Chondrocyte (in vitro differentiated cells): ENCODE data around the gene GRB10. TPM values are rescaled to one million over a fixed set of nuclear protein-coding genes. Genes with fewer than 3 reads are reported as not detected.
A peak's percentile ranks its signal among the peaks of the same experiment; 100 is the strongest.

ENCODE experiments used
- DNase-seq: peaks from one replicate; pipeline ENCODE4 v3.0.0; 2021; ENCODE audit warnings: mixed read lengths, low spot score
- H3K27ac Mint-ChIP-seq: one replicate; pipeline ENCODE4 v1.8.0; 2021; ENCODE audit warnings: mild to moderate bottlenecking, moderate library complexity, mixed read lengths; ENCODE audit not compliant: unreplicated experiment
- H3K27me3 Mint-ChIP-seq: 2 replicates; pipeline ENCODE4 v1.8.0; 2021; ENCODE audit warnings: low read depth, mixed read lengths
- H3K36me3 Mint-ChIP-seq: 2 replicates; pipeline ENCODE4 v1.8.0; 2021; ENCODE audit warnings: low read depth, mixed read lengths
- H3K4me1 Mint-ChIP-seq: 2 replicates; pipeline ENCODE4 v1.8.0; 2021; ENCODE audit warnings: low read depth, mild to moderate bottlenecking, mixed read lengths
- H3K4me3 Mint-ChIP-seq: one replicate; pipeline ENCODE4 v1.8.0; 2021; ENCODE audit warnings: mild to moderate bottlenecking, moderate library complexity, mixed read lengths; ENCODE audit not compliant: unreplicated experiment
- H3K9me3 Mint-ChIP-seq: 2 replicates; pipeline ENCODE4 v1.8.0; 2021; ENCODE audit warnings: low read depth, mixed read lengths
- total RNA-seq: library from RNA; stranded (reverse); gene quantifications from 3 replicates; pipeline ENCODE4 v1.2.1, GENCODE V29; 2021
- TF ChIP-seq, protein P1 (sequence below): fragments of 200-600 bp; sonication (generic); IDR thresholded peaks from 2 replicates; pipeline ENCODE4 v1.5.0; 2021; ENCODE audit warnings: antibody characterized with exemption, mild to moderate bottlenecking, moderate library complexity

The GRB10 gene
- total RNA-seq, 1 donor from 2014 or later, result 73.7 TPM

DNA sequence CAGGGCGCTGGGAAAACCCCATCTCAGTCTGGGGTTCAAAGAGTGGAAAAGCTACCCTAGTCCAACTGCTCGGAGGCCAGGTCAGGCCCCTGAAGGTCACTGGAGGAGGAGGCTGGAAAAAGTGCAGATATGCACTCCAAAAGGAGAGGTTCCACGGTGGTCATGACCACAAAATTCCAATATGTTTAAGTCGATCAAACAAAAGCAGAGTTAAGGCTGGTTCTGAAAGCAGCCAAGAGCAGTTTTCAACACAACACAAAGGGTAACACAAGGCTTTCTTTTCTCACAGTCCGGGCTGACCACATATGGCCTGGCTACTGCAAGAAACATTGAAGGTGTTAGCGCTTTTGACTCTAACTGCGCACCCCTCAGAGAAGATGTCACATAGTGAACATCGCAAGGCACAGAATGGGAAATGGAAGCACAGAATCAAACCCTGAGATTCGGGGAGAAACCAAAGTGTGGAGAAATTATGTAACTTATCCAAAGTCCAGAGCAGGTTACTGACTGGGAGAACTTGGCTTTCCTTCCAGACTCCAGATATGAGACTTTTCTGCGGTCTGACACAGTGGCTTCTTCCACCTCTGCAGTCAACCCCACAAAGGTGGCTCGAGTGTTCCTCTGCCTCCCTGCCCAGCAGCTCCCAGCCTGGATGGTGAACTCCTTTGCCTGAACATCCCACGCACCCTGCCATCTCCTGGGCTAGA lies 1.3 kb upstream of the GRB10 start:
- Mint-ChIP-seq H3K27ac (peak overlapping the region; percentile 19), H3K36me3 (peaks cover 3% of the 10 kb centered on the region), H3K27me3 (no peaks in the 10 kb centered on the region), H3K4me1 (peaks cover 58% of the 10 kb centered on the region), H3K4me3 (no peak overlapping the region), H3K9me3 (peaks cover 9% of the 10 kb centered on the region)
- no peak for DNase-seq
- TF ChIP-seq, protein P1, sequence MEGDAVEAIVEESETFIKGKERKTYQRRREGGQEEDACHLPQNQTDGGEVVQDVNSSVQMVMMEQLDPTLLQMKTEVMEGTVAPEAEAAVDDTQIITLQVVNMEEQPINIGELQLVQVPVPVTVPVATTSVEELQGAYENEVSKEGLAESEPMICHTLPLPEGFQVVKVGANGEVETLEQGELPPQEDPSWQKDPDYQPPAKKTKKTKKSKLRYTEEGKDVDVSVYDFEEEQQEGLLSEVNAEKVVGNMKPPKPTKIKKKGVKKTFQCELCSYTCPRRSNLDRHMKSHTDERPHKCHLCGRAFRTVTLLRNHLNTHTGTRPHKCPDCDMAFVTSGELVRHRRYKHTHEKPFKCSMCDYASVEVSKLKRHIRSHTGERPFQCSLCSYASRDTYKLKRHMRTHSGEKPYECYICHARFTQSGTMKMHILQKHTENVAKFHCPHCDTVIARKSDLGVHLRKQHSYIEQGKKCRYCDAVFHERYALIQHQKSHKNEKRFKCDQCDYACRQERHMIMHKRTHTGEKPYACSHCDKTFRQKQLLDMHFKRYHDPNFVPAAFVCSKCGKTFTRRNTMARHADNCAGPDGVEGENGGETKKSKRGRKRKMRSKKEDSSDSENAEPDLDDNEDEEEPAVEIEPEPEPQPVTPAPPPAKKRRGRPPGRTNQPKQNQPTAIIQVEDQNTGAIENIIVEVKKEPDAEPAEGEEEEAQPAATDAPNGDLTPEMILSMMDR, result no peak

DNA sequence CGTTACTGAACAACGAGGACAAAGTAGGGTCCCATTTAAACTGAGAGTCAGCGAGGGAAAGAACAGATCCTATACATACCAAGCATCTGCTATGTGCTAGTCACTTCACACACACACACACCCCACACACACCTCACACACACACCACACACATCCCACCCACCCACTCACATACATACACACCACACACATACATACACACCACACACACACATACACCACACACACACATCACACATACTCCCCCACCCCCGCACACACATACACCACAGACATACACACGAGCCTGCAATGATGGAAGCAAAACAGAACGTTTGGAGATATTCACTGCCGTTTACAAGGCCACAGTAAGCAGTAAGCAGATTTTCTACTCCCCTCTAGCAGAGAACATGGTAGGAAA lies 607 bp upstream of the GRB10 start:
- DNase-seq, result no peak
- Mint-ChIP-seq H3K9me3 (peaks cover 6% of the 10 kb centered on the region), H3K4me3 (peak overlapping the region; percentile 73), H3K36me3 (peaks cover 2% of the 10 kb centered on the region), H3K4me1 (peaks cover 60% of the 10 kb centered on the region), H3K27ac (peak overlapping the region; percentile 30), H3K27me3 (no peaks in the 10 kb centered on the region)
- TF ChIP-seq, protein P1, result no peak

DNA sequence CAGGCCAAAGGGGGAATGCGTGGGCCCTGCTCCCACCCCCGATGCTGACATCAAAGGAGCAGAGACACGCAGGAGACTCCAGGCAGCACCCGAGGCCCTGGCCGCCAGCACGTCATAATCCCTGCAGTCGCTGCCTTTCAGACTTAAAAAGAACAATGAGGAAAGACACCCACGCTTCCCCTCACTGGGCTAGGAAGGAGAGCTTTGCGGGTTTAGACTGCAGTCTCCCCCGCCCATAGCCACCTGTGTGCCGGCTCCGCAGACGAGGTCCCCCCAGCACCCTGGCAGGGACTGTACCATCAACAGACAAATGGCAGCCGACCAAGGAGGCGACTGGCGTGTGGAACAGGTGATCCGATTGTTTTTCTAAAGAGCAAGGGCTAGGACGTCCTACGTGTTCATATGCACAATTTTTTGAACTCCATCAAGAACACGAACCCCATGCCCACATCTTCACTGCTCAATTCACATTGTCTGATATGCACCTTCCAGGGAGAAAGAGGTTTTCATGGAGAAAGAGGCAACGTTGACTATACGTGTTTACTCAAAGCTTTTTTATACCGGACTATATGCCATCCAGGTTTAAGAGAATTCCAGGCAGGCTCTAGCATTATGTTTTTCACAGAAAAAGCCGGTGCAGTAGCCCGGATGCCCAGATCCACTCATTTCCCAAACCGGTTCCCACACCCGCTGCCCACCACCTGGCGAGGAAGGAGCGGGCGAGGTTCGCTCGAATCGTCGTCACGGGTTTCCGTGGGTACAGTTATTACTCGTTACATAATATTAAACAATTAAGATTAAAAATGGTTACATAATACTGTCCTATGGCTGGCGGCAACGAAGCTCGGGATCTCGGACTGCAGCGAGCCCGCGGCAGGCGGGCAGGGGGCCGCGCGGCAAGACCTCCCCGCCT lies 1.1 kb downstream of the GRB10 start:
- Mint-ChIP-seq H3K36me3 (no peaks in the 10 kb centered on the region), H3K27me3 (no peaks in the 10 kb centered on the region), H3K27ac (no peak overlapping the region), H3K4me3 (peak overlapping the region; percentile 38), H3K4me1 (peaks cover 55% of the 10 kb centered on the region), H3K9me3 (peaks cover under 1% of the 10 kb centered on the region)
- DNase-seq, result no peak
- TF ChIP-seq, protein P1, result no peak

DNA sequence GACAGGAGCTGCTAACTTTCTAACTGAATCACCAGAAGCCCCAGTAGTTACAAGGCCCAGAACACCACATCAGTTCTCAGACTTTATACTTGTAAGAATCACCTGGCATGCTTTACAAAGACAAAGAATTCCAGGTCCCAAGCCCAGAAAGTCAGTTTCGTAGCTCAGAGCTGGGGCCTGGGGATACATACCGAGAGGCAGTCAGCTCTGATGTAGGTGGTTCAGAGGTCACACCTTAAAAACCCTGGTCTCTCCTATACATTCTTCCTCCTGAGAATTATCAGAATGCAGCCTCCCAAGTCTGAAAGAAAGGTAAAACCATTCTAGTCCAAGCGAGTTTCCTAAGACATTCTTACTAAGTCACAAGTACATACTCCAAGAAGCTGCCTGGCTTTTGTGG lies 2.3 kb downstream of the GRB10 start:
- Mint-ChIP-seq H3K36me3 (no peaks in the 10 kb centered on the region), H3K9me3 (no peaks in the 10 kb centered on the region), H3K27ac (no peak overlapping the region), H3K4me3 (no peak overlapping the region), H3K4me1 (peaks cover 46% of the 10 kb centered on the region), H3K27me3 (no peaks in the 10 kb centered on the region)
- DNase-seq, result no peak
- TF ChIP-seq, protein P1, result no peak

DNA sequence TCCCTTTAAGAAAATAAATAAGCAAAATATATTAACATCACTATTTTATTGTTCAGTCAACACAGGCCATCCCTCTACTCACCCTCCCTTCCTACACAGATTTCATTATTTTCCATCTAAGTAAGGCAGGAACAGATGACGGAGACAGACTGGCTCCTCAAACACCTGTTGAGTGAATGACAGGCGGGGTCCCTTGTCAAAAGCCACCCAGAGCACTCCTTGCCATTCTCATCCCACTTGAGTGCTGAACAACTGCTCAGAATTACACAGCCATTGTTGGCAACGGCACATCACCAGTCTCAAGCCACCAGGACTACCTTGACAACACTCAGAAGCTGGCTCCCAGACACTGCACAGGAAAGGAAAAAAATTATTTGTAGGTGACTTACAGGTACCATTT lies 3.3 kb downstream of the GRB10 start:
- no peak overlapping the region for H3K4me3 Mint-ChIP-seq
- no peaks in the 10 kb centered on the region for H3K36me3 Mint-ChIP-seq
- H3K27me3 Mint-ChIP-seq, result no peaks in the 10 kb centered on the region
- H3K9me3 Mint-ChIP-seq, result no peaks in the 10 kb centered on the region
- peak overlapping the region; percentile 5 for H3K27ac Mint-ChIP-seq
- no peak for DNase-seq
- TF ChIP-seq, protein P1, result no peak
- H3K4me1 Mint-ChIP-seq, result peaks cover 42% of the 10 kb centered on the region
